Smooth muscle cell (in vitro differentiated cells): ENCODE results near the gene TBL3. TPM values are rescaled to one million over a fixed set of nuclear protein-coding genes. Genes with fewer than 3 reads are reported as not detected.

ENCODE experiments used
- DNase-seq: peaks from one replicate; lab custom pipeline; 2025; ENCODE audit not compliant: unreplicated experiment; lab: John Stamatoyannopoulos, UW
- H2AFZ ChIP-seq: fragments of 200-600 bp; sonication (generic); 2 replicates; pipeline ENCODE4 v1.6.0; 2016; ENCODE audit warnings: antibody characterized with exemption, low read depth, mild to moderate bottlenecking
- H3F3A ChIP-seq: fragments of 200-600 bp; sonication (generic); 2 replicates; pipeline ENCODE4 v1.6.0; 2017; ENCODE audit warnings: antibody characterized with exemption, low read depth
- H3K27ac ChIP-seq: fragments of 200-600 bp; sonication (generic); 2 replicates; pipeline ENCODE4 v1.5.1; 2016; ENCODE audit warnings: low read depth, mild to moderate bottlenecking
- H3K27me3 ChIP-seq: fragments of 200-600 bp; sonication (generic); 2 replicates; pipeline ENCODE4 v1.6.1; 2016; ENCODE audit warnings: low read depth, mild to moderate bottlenecking
- H3K36me3 ChIP-seq: fragments of 200-600 bp; sonication (generic); 2 replicates; pipeline ENCODE4 v1.5.1; 2016; ENCODE audit warnings: low read depth
- H3K4me1 ChIP-seq: fragments of 200-600 bp; sonication (generic); 2 replicates; pipeline ENCODE4 v1.5.1; 2016; ENCODE audit warnings: low read depth
- H3K4me2 ChIP-seq: fragments of 200-600 bp; sonication (generic); 2 replicates; pipeline ENCODE4 v1.6.0; 2016; ENCODE audit warnings: mild to moderate bottlenecking
- H3K4me3 ChIP-seq: fragments of 200-600 bp; sonication (generic); 2 replicates; pipeline ENCODE4 v1.5.1; 2016; ENCODE audit warnings: mild to moderate bottlenecking
- H3K79me2 ChIP-seq: fragments of 200-600 bp; sonication (generic); 2 replicates; pipeline ENCODE4 v1.6.0; 2016; ENCODE audit warnings: low read depth, mild to moderate bottlenecking
- H3K9ac ChIP-seq: fragments of 200-600 bp; sonication (generic); 2 replicates; pipeline ENCODE4 v1.6.0; 2016; ENCODE audit warnings: low read depth
- H3K9me3 ChIP-seq: fragments of 200-600 bp; sonication (generic); replicated peaks from 2 replicates; pipeline ENCODE4 v1.5.1; 2016; ENCODE audit warnings: low read depth
- H4K20me1 ChIP-seq: fragments of 200-600 bp; sonication (generic); 2 replicates; pipeline ENCODE4 v1.6.0; 2016; ENCODE audit warnings: low read depth
- CTCF ChIP-seq: fragments of 200-600 bp; sonication (generic); IDR thresholded peaks from 2 replicates; pipeline ENCODE4 v1.5.1; 2017; ENCODE audit warnings: borderline replicate concordance, mild to moderate bottlenecking, antibody characterized with exemption; ENCODE audit not compliant: insufficient read depth, poor library complexity, severe bottlenecking
- WGBS: methylation state at CpG from one replicate; pipeline ENCODE4 v1.1.7; 2016; ENCODE audit warnings: low lambda C conversion rate; 5-methylcytosine and 5-hydroxymethylcytosine counted together
- polyA plus RNA-seq: library from polyadenylated mRNA; unstranded; fragments of >200 nt; fragmentation: Nextera tagmentation; extraction: Ambion mirVana; gene quantifications from 2 replicates; pipeline ENCODE4 v1.2.1, GENCODE V29; 2016
- total RNA-seq: library from RNA; depleted of rRNA; stranded (reverse); fragments of >200 nt; gene quantifications from 2 replicates; pipeline ENCODE4 v1.2.3, GENCODE V29; 2014

The TBL3 gene
- total and polyA plus RNA-seq, 2 experiments from 2014 or later, result 28.5 to 81.7 TPM

- H3F3A ChIP-seq, result no peaks in the 10 kb centered on the region
- no peaks in the 10 kb centered on the region for H3K27me3 ChIP-seq
- peak overlapping the region; percentile 98 for H3K4me2 ChIP-seq
- peaks cover 13% of the 10 kb centered on the region for H3K4me1 ChIP-seq
- H3K4me3 ChIP-seq, result peak overlapping the region; percentile 78
- no peaks in the 10 kb centered on the region for H3K36me3 ChIP-seq
- H3K9ac ChIP-seq, result peak overlapping the region; percentile 43
- TF ChIP-seq CTCF, result no peak
- WGBS, result 16% methylated on average over 35 of the region's 76 CpGs
- no peaks in the 10 kb centered on the region for H3K9me3 ChIP-seq
- H4K20me1 ChIP-seq, result peaks cover 12% of the 10 kb centered on the region
- no peak overlapping the region for H2AFZ ChIP-seq
- DNase-seq, result no peak
- H3K27ac ChIP-seq, result peak overlapping the region; percentile 45
- H3K79me2 ChIP-seq, result peaks cover 15% of the 10 kb centered on the region
Observed at GRCh38 chr16:2027024-2028010, 55.5 kb downstream of the TBL3 start.

GRCh38 chr16:2028146-2028545 lies 56.3 kb downstream of the TBL3 start:
- Histone ChIP-seq H4K20me1 (peaks cover 12% of the 10 kb centered on the region), H3K79me2 (peaks cover 15% of the 10 kb centered on the region), H3K9me3 (no peaks in the 10 kb centered on the region), H3K4me1 (peaks cover 13% of the 10 kb centered on the region), H3K4me3 (peak overlapping the region; percentile 78), H3F3A (no peaks in the 10 kb centered on the region), H3K27ac (peak overlapping the region; percentile 45), H3K27me3 (no peaks in the 10 kb centered on the region), H3K36me3 (no peaks in the 10 kb centered on the region), H3K9ac (peak overlapping the region; percentile 43), H3K4me2 (peak overlapping the region; percentile 98), H2AFZ (no peak overlapping the region)
- DNase-seq, result no peak
- TF ChIP-seq CTCF, result no peak
- 91% methylated on average over 3 of the region's 3 CpGs for WGBS

- no peak for TF ChIP-seq CTCF
- no peak overlapping the region for H3K27ac ChIP-seq
- H3K79me2 ChIP-seq, result peaks cover 15% of the 10 kb centered on the region
- H3F3A ChIP-seq, result no peaks in the 10 kb centered on the region
- no peak overlapping the region for H3K4me3 ChIP-seq
- no peaks in the 10 kb centered on the region for H3K9me3 ChIP-seq
- H2AFZ ChIP-seq, result no peak overlapping the region
- no peaks in the 10 kb centered on the region for H3K27me3 ChIP-seq
- DNase-seq, result no peak
- no peak overlapping the region for H3K4me2 ChIP-seq
- peaks cover 12% of the 10 kb centered on the region for H4K20me1 ChIP-seq
- H3K9ac ChIP-seq, result no peak overlapping the region
- no peaks in the 10 kb centered on the region for H3K36me3 ChIP-seq
- peaks cover 10% of the 10 kb centered on the region for H3K4me1 ChIP-seq
- WGBS, result 96% methylated on average over 18 of the region's 18 CpGs
Observed at GRCh38 chr16:2028620-2029220, 56.9 kb downstream of the TBL3 start.
